Neuron (in vitro differentiated cells): ENCODE measurements around the gene SV2B.

Experiments
- H2AFZ ChIP-seq: one replicate; pipeline ENCODE4 v1.6.1; 2013; ENCODE audit warnings: low read depth, mild to moderate bottlenecking, inconsistent platforms, low read length, moderate library complexity
- H3K27me3 ChIP-seq: one replicate; pipeline ENCODE4 v1.6.1; 2013; ENCODE audit warnings: low read length; ENCODE audit not compliant: insufficient read depth
- H3K36me3 ChIP-seq: one replicate; pipeline ENCODE4 v1.6.1; 2013; ENCODE audit warnings: low read length; ENCODE audit not compliant: insufficient read depth
- H3K4me1 ChIP-seq: one replicate; pipeline ENCODE4 v1.6.1; 2013; ENCODE audit warnings: low read length; ENCODE audit not compliant: insufficient read depth
- H3K4me3 ChIP-seq: 2 replicates; pipeline ENCODE4 v1.5.1; 2013; ENCODE audit warnings: mild to moderate bottlenecking, low read length, moderate library complexity
- H3K9me3 ChIP-seq: one replicate; pipeline ENCODE4 v1.6.1; 2013; ENCODE audit warnings: low read length

The SV2B gene

GRCh38 chr15:91196127-91196526, 96.1 kb downstream of the SV2B start:
- Histone ChIP-seq H2AFZ (no peak overlapping the region), H3K4me1 (no peaks in the 10 kb centered on the region), H3K36me3 (no peaks in the 10 kb centered on the region), H3K27me3 (peaks cover 3% of the 10 kb centered on the region), H3K9me3 (no peaks in the 10 kb centered on the region), H3K4me3 (no peak overlapping the region)

GRCh38 chr15:91196768-91197167, 96.7 kb downstream of the SV2B start:
- H3K4me1 ChIP-seq, result no peaks in the 10 kb centered on the region

GRCh38 chr15:91199511-91199910, 99.5 kb downstream of the SV2B start:
- Histone ChIP-seq H3K27me3 (no peaks in the 10 kb centered on the region), H3K4me3 (no peak overlapping the region), H3K9me3 (no peaks in the 10 kb centered on the region), H3K36me3 (no peaks in the 10 kb centered on the region), H3K4me1 (no peaks in the 10 kb centered on the region), H2AFZ (no peak overlapping the region)

More at GRCh38 chr15:91196768-91197167, 96.7 kb downstream of the SV2B start:
- Histone ChIP-seq H3K36me3 (no peaks in the 10 kb centered on the region), H3K9me3 (no peaks in the 10 kb centered on the region), H3K27me3 (peaks cover 3% of the 10 kb centered on the region), H3K4me3 (no peak overlapping the region), H2AFZ (no peak overlapping the region)

GRCh38 chr15:91200101-91200754, 100.2 kb downstream of the SV2B start:
- no peaks in the 10 kb centered on the region for H3K27me3 ChIP-seq
- no peak overlapping the region for H2AFZ ChIP-seq
- H3K4me3 ChIP-seq, result no peak overlapping the region
- H3K9me3 ChIP-seq, result no peaks in the 10 kb centered on the region
- no peaks in the 10 kb centered on the region for H3K4me1 ChIP-seq
- H3K36me3 ChIP-seq, result no peaks in the 10 kb centered on the region

GRCh38 chr15:91202510-91203102, 102.5 kb downstream of the SV2B start:
- no peak overlapping the region for H3K4me3 ChIP-seq
- no peaks in the 10 kb centered on the region for H3K36me3 ChIP-seq
- no peaks in the 10 kb centered on the region for H3K4me1 ChIP-seq
- no peak overlapping the region for H2AFZ ChIP-seq
- no peaks in the 10 kb centered on the region for H3K9me3 ChIP-seq
- no peaks in the 10 kb centered on the region for H3K27me3 ChIP-seq

- no peak overlapping the region for H3K4me3 ChIP-seq
- H3K27me3 ChIP-seq, result no peaks in the 10 kb centered on the region
- no peaks in the 10 kb centered on the region for H3K4me1 ChIP-seq
- H3K9me3 ChIP-seq, result no peaks in the 10 kb centered on the region
- H3K36me3 ChIP-seq, result no peaks in the 10 kb centered on the region
- H2AFZ ChIP-seq, result no peak overlapping the region
These were observed 103.7 kb downstream of the SV2B start for GRCh38 chr15:91203619-91204203.

- H2AFZ ChIP-seq, result no peak overlapping the region
- no peaks in the 10 kb centered on the region for H3K9me3 ChIP-seq
- H3K4me1 ChIP-seq, result no peaks in the 10 kb centered on the region
- H3K27me3 ChIP-seq, result no peaks in the 10 kb centered on the region
- no peaks in the 10 kb centered on the region for H3K36me3 ChIP-seq
- H3K4me3 ChIP-seq, result no peak overlapping the region
These were observed 108.3 kb downstream of the SV2B start for GRCh38 chr15:91208371-91208770.

- H3K4me3 ChIP-seq, result no peak overlapping the region
- no peaks in the 10 kb centered on the region for H3K4me1 ChIP-seq
- no peaks in the 10 kb centered on the region for H3K9me3 ChIP-seq
- H2AFZ ChIP-seq, result no peak overlapping the region
- no peaks in the 10 kb centered on the region for H3K27me3 ChIP-seq
- H3K36me3 ChIP-seq, result no peaks in the 10 kb centered on the region
These were observed 109.3 kb downstream of the SV2B start for GRCh38 chr15:91209318-91209717.

- no peaks in the 10 kb centered on the region for H3K36me3 ChIP-seq
- no peaks in the 10 kb centered on the region for H3K4me1 ChIP-seq
- no peak overlapping the region for H3K4me3 ChIP-seq
These were observed 109.7 kb downstream of the SV2B start for GRCh38 chr15:91209726-91210125.

GRCh38 chr15:91214675-91215590, 114.9 kb downstream of the SV2B start:
- H3K9me3 ChIP-seq, result no peaks in the 10 kb centered on the region
- no peak overlapping the region for H2AFZ ChIP-seq
- H3K36me3 ChIP-seq, result no peaks in the 10 kb centered on the region
- no peaks in the 10 kb centered on the region for H3K27me3 ChIP-seq
- no peaks in the 10 kb centered on the region for H3K4me1 ChIP-seq
- no peak overlapping the region for H3K4me3 ChIP-seq

More at GRCh38 chr15:91209726-91210125, 109.7 kb downstream of the SV2B start:
- Histone ChIP-seq H3K27me3 (no peaks in the 10 kb centered on the region), H3K9me3 (no peaks in the 10 kb centered on the region), H2AFZ (no peak overlapping the region)

- no peaks in the 10 kb centered on the region for H3K36me3 ChIP-seq
- no peak overlapping the region for H2AFZ ChIP-seq
- no peaks in the 10 kb centered on the region for H3K9me3 ChIP-seq
- H3K4me3 ChIP-seq, result no peak overlapping the region
- H3K4me1 ChIP-seq, result no peaks in the 10 kb centered on the region
- no peaks in the 10 kb centered on the region for H3K27me3 ChIP-seq
These were observed 115.9 kb downstream of the SV2B start for GRCh38 chr15:91216000-91216399.

GRCh38 chr15:91219206-91219605, 119.1 kb downstream of the SV2B start:
- Histone ChIP-seq H3K36me3 (no peaks in the 10 kb centered on the region), H3K4me1 (no peaks in the 10 kb centered on the region), H3K4me3 (no peak overlapping the region)

GRCh38 chr15:91222052-91222451, 122.0 kb downstream of the SV2B start:
- no peak overlapping the region for H2AFZ ChIP-seq
- H3K27me3 ChIP-seq, result no peaks in the 10 kb centered on the region
- no peak overlapping the region for H3K4me3 ChIP-seq
- no peaks in the 10 kb centered on the region for H3K36me3 ChIP-seq
- H3K9me3 ChIP-seq, result no peaks in the 10 kb centered on the region
- no peaks in the 10 kb centered on the region for H3K4me1 ChIP-seq

More at GRCh38 chr15:91219206-91219605, 119.1 kb downstream of the SV2B start:
- Histone ChIP-seq H3K27me3 (no peaks in the 10 kb centered on the region), H2AFZ (no peak overlapping the region), H3K9me3 (no peaks in the 10 kb centered on the region)
